HG03575 (cell line): ENCODE results near the gene CYTH4.
"Not testable (repeated sequence)": the region's sequence is repeated elsewhere in the genome, so short reads cannot be mapped to it uniquely, and the experiment has no call there.

Source experiments
- ATAC-seq: cut with Tn5 transposase; IDR thresholded peaks from one replicate; pipeline ENCODE4 v1.9.1; 2021; ENCODE audit not compliant: unreplicated experiment, insufficient number of reproducible peaks, low FRiP score; ENCODE audit errors: extremely low read depth

CYTH4 gene

GRCh38 chr22:37317698-37318210 is 35.4 kb downstream of the CYTH4 start:
- no peak for ATAC-seq

GRCh38 chr22:37318364-37319109 is 36.2 kb downstream of the CYTH4 start:
- no peak for ATAC-seq

- ATAC-seq: no peak
Observed at GRCh38 chr22:37319469-37319868, 37.2 kb downstream of the CYTH4 start.

- no peak for ATAC-seq
Observed at GRCh38 chr22:37320726-37321677, 38.7 kb downstream of the CYTH4 start.

- no peak for ATAC-seq
Observed at GRCh38 chr22:37324340-37325038, 42.2 kb downstream of the CYTH4 start.

GRCh38 chr22:37325039-37325395 is 42.7 kb downstream of the CYTH4 start:
- ATAC-seq: no peak

GRCh38 chr22:37326726-37327125 is 44.4 kb downstream of the CYTH4 start:
- ATAC-seq: no peak

GRCh38 chr22:37328017-37328416 is 45.7 kb downstream of the CYTH4 start:
- ATAC-seq: no peak

- ATAC-seq: not testable (repeated sequence)
Observed at GRCh38 chr22:37328538-37329237, 46.4 kb downstream of the CYTH4 start.

- no peak for ATAC-seq
Observed at GRCh38 chr22:37329238-37330140, 47.2 kb downstream of the CYTH4 start.

- ATAC-seq: no peak
Observed at GRCh38 chr22:37330200-37331033, 48.1 kb downstream of the CYTH4 start.

GRCh38 chr22:37331034-37331428 is 48.7 kb downstream of the CYTH4 start:
- ATAC-seq: no peak

- ATAC-seq: no peak
Observed at GRCh38 chr22:37331856-37332536, 49.7 kb downstream of the CYTH4 start.

GRCh38 chr22:37333724-37334460 is 51.6 kb downstream of the CYTH4 start:
- no peak for ATAC-seq

GRCh38 chr22:37334461-37334858 is 52.2 kb downstream of the CYTH4 start:
- no peak for ATAC-seq
